Liver (tissue), 9 donors: ENCODE measurements around the gene ERC1. TPM values are rescaled to one million over a fixed set of nuclear protein-coding genes. Genes with fewer than 3 reads are reported as not detected.

ENCODE experiments used
- DNase-seq: peaks from one replicate; pipeline ENCODE4 v3.0.0-alpha.2; 2017; ENCODE audit warnings: low spot score
- H3K27ac ChIP-seq, 2 donors: one replicate each; pipeline ENCODE4 v1.7.0; 2013; ENCODE audit warnings: inconsistent platforms in 2 of 2, low read length in 2 of 2, control low read depth in 1 of 2, low read depth in 1 of 2, mild to moderate bottlenecking in 1 of 2
- H3K27me3 ChIP-seq, 4 donors: one replicate each; pipeline versions ENCODE4 v1.6.1 to v1.7.0; 2013; ENCODE audit warnings: low read length in 3 of 4, inconsistent platforms in 1 of 4, mild to moderate bottlenecking in 1 of 4, moderate library complexity in 1 of 4; ENCODE audit not compliant: control insufficient read depth in 4 of 4, insufficient read depth in 4 of 4
- H3K36me3 ChIP-seq, 4 donors: one replicate each; pipeline versions ENCODE4 v1.6.1 to v1.7.0; 2013; ENCODE audit warnings: low read length in 3 of 4, mild to moderate bottlenecking in 3 of 4, low read depth in 1 of 4, moderate library complexity in 1 of 4; ENCODE audit not compliant: control insufficient read depth in 4 of 4, insufficient read depth in 3 of 4
- H3K4me1 ChIP-seq, 4 donors: one replicate each; pipeline versions ENCODE4 v1.6.1 to v1.7.0; 2013; ENCODE audit warnings: low read length in 3 of 4, mild to moderate bottlenecking in 3 of 4, moderate library complexity in 1 of 4; ENCODE audit not compliant: control insufficient read depth in 4 of 4, insufficient read depth in 4 of 4
- H3K4me3 ChIP-seq, 3 donors: one replicate each; pipeline versions ENCODE4 v1.6.1 to v1.7.0; 2013; ENCODE audit warnings: low read length in 3 of 3, control low read depth in 1 of 3, low read depth in 1 of 3, mild to moderate bottlenecking in 1 of 3
- H3K9ac ChIP-seq, 2 donors: one replicate each; pipeline ENCODE4 v1.7.0; 2013; ENCODE audit warnings: low read length in 2 of 2, mild to moderate bottlenecking in 2 of 2, moderate library complexity in 2 of 2, control low read depth in 1 of 2, low read depth in 1 of 2
- H3K9me3 ChIP-seq, 4 donors: one replicate each; pipeline versions ENCODE4 v1.6.1 to v1.7.0; 2013; ENCODE audit warnings: low read length in 3 of 4; ENCODE audit not compliant: control insufficient read depth in 4 of 4
- ATF3 ChIP-seq: IDR thresholded peaks from 2 replicates; pipeline ENCODE4 v1.6.1; 2016; ENCODE audit warnings: antibody characterized with exemption
- CTCF ChIP-seq: fragments of 150-350 bp; IDR thresholded peaks from 2 replicates; pipeline ENCODE4 v1.5.1; 2017; ENCODE audit warnings: improper control_type of control experiment, low read depth, low read length; ENCODE audit not compliant: missing input control
- EGR1 ChIP-seq, 2 donors: IDR thresholded peaks; 2 replicates each; pipeline ENCODE4 v1.6.1; 2016 to 2018; ENCODE audit warnings: antibody characterized with exemption in 2 of 2, low read depth in 2 of 2
- FOXA1 ChIP-seq: IDR thresholded peaks from 2 replicates; pipeline ENCODE4 v1.6.1; 2016; ENCODE audit warnings: antibody characterized with exemption
- FOXA2 ChIP-seq: IDR thresholded peaks from 2 replicates; pipeline ENCODE4 v1.6.1; 2016; ENCODE audit warnings: antibody characterized with exemption
- GABPA ChIP-seq, 2 donors: IDR thresholded peaks in 1 of 2; conservative IDR thresholded peaks in 1 of 2; 2 replicates each; pipeline ENCODE4 v1.6.1; 2016; ENCODE audit warnings: antibody characterized with exemption in 2 of 2, mild to moderate bottlenecking in 1 of 2, moderate library complexity in 1 of 2
- HNF4A ChIP-seq, 2 donors: conservative IDR thresholded peaks; 2 replicates each; pipeline ENCODE4 v1.6.1; 2016; ENCODE audit warnings: antibody characterized with exemption in 2 of 2, mild to moderate bottlenecking in 2 of 2
- HNF4G ChIP-seq: IDR thresholded peaks from 2 replicates; pipeline ENCODE4 v1.6.1; 2016; ENCODE audit warnings: antibody characterized with exemption
- JUND ChIP-seq, 2 donors: IDR thresholded peaks; 2 replicates each; pipeline ENCODE4 v1.6.1; 2016; ENCODE audit warnings: antibody characterized with exemption in 2 of 2
- MAX ChIP-seq: IDR thresholded peaks from 2 replicates; pipeline ENCODE4 v1.6.1; 2016; ENCODE audit warnings: antibody characterized with exemption
- NR2F2 ChIP-seq: IDR thresholded peaks from 2 replicates; pipeline ENCODE4 v1.6.1; 2016; ENCODE audit warnings: antibody characterized with exemption
- RAD21 ChIP-seq, 2 donors: IDR thresholded peaks; 2 replicates each; pipeline ENCODE4 v1.6.1; 2016; ENCODE audit warnings: antibody characterized with exemption in 2 of 2, mild to moderate bottlenecking in 2 of 2
- REST ChIP-seq: IDR thresholded peaks from 2 replicates; pipeline ENCODE4 v1.6.1; 2016; ENCODE audit warnings: antibody characterized with exemption, mild to moderate bottlenecking
- RXRA ChIP-seq, 2 donors: IDR thresholded peaks; 2 replicates each; pipeline ENCODE4 v1.6.1; 2017 to 2018; ENCODE audit warnings: antibody characterized with exemption in 2 of 2, mild to moderate bottlenecking in 1 of 2
- SP1 ChIP-seq: IDR thresholded peaks from 2 replicates; pipeline ENCODE4 v1.6.1; 2018; ENCODE audit warnings: antibody characterized with exemption, mild to moderate bottlenecking
- TAF1 ChIP-seq: conservative IDR thresholded peaks from 2 replicates; pipeline ENCODE4 v1.6.1; 2016; ENCODE audit warnings: antibody characterized with exemption, mild to moderate bottlenecking
- YY1 ChIP-seq: IDR thresholded peaks from 2 replicates; pipeline ENCODE4 v1.6.1; 2016; ENCODE audit warnings: antibody characterized with exemption, mild to moderate bottlenecking
- ZBTB33 ChIP-seq: IDR thresholded peaks from 2 replicates; pipeline ENCODE4 v1.6.1; 2016; ENCODE audit warnings: antibody characterized with exemption
- WGBS: extraction: QIAGEN DNeasy Blood & Tissue Kit; methylation state at CpG from one replicate; pipeline ENCODE4 v1.1.7; 2013; 5-methylcytosine and 5-hydroxymethylcytosine counted together
- polyA plus RNA-seq, 2 donors: library from polyadenylated mRNA; stranded (reverse) in 1 of 2; unstranded in 1 of 2; fragments of 200-250 nt in 1 of 2; fragments of >200 nt in 1 of 2; fragmentation: Nextera tagmentation in 1 of 2; extraction: Ambion mirVana in 1 of 2; gene quantifications; one replicate each; pipeline versions ENCODE4 v1.2.1 to v1.2.3, GENCODE V29; 2013 to 2015
- total RNA-seq, 2 donors: library from RNA; depleted of rRNA; stranded (reverse); fragments of >200 nt; gene quantifications; one replicate each; pipeline ENCODE4 v1.2.3, GENCODE V29; 2014
- donor health status: healthy.
- donor health status: healthy.
- donor health status: healthy.
- donor health status: healthy.
- donor health status: healthy.

Gene ERC1
- total and polyA plus RNA-seq, 4 donors, result 6.2 to 50.2 (median 10.3) TPM

GRCh38 chr12:1279050-1279449 lies 288.0 kb downstream of the ERC1 start:
- TF ChIP-seq RAD21 (IDR thresholded peaks at IDR 0.05) (peak; percentile 30 to 31), EGR1 (IDR thresholded peaks at IDR 0.05; ENCODE audit: low read depth in 2 of 2) (no peak)
- no peak overlapping the region for H3K9ac ChIP-seq
- H3K27ac ChIP-seq, result no peak overlapping the region
- H3K4me3 ChIP-seq, result no peak overlapping the region
- peaks cover 0 to 1% (median 0%) of the 10 kb centered on the region in 4 donors for H3K4me1 ChIP-seq
- WGBS, result 58% methylated on average over 3 of the region's 3 CpGs
- no peaks in the 10 kb centered on the region for H3K9me3 ChIP-seq
- no peaks in the 10 kb centered on the region for H3K27me3 ChIP-seq
- DNase-seq, result no peak
- H3K36me3 ChIP-seq, result no peaks in the 10 kb centered on the region

GRCh38 chr12:1280059-1280458 lies 289.0 kb downstream of the ERC1 start:
- DNase-seq, result no peak
- Histone ChIP-seq H3K9me3 (no peaks in the 10 kb centered on the region), H3K9ac (no peak overlapping the region), H3K36me3 (no peaks in the 10 kb centered on the region), H3K4me3 (no peak overlapping the region), H3K27ac (no peak overlapping the region), H3K4me1 (peaks cover 0 to 1% (median 0%) of the 10 kb centered on the region in 4 donors), H3K27me3 (no peaks in the 10 kb centered on the region)
- WGBS, result 96% methylated on average over 5 of the region's 5 CpGs
- no peak for TF ChIP-seq RXRA (IDR thresholded peaks at IDR 0.05)
- TF ChIP-seq JUND (IDR thresholded peaks at IDR 0.05), result no peak
- TF ChIP-seq HNF4A (conservative IDR thresholded peaks at IDR 0.05), result no peak
- TF ChIP-seq MAX, result no peak
- TF ChIP-seq GABPA (IDR thresholded peaks at IDR 0.05 in 1 of 2, conservative IDR thresholded peaks at IDR 0.05 in 1 of 2), result no peak
- no peak for TF ChIP-seq CTCF
- TF ChIP-seq FOXA2, result no peak
- no peak for TF ChIP-seq HNF4G
- TF ChIP-seq YY1, result no peak
- TF ChIP-seq FOXA1, result no peak
- no peak for TF ChIP-seq TAF1
- no peak for TF ChIP-seq NR2F2
- TF ChIP-seq ZBTB33, result no peak
- TF ChIP-seq EGR1 (IDR thresholded peaks at IDR 0.05; ENCODE audit: low read depth in 2 of 2), result no peak
- no peak for TF ChIP-seq RAD21 (IDR thresholded peaks at IDR 0.05)
- no peak for TF ChIP-seq REST
- no peak for TF ChIP-seq ATF3
- no peak for TF ChIP-seq SP1
